ENCODE measurements around the gene NIPAL4.
"Not testable (repeated sequence)": the region's sequence is repeated elsewhere in the genome, so short reads cannot be mapped to it uniquely, and the experiment has no call there.

Gene NIPAL4

GRCh38 chr5:157459715-157460599 lies at the start of gene NIPAL4:
NIPAL4 (plus strand) TSS chr5:157460213; CDS start chr5:157460321, 108 bp downstream.
- FAIRE-seq, result no peak

DNA sequence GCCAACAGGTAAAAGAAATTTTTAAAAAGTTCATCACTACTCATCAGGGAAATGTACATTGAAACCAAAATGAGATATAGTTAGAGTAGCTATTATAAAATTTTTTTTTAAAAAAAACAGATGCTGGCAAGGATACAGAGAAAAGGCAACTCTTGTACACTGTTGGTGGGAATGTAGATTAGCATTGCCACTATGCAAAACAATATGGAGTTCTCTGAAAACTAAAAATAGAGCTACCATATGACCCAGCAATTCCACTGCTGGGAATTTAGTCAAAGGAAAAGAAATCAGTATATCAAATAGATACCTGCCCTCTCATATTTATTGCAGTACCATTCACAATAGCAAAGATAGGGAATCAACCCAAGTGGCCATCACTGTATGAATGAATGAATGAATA lies 44.2 kb upstream of the NIPAL4 start:
- FAIRE-seq, result no peak

GRCh38 chr5:157419521-157419920 lies 40.5 kb upstream of the NIPAL4 start:
- FAIRE-seq, result not testable (repeated sequence)

GRCh38 chr5:157429920-157430319 lies 30.1 kb upstream of the NIPAL4 start:
- not testable (repeated sequence) for FAIRE-seq

GRCh38 chr5:157431544-157432200 lies 28.3 kb upstream of the NIPAL4 start:
- peak; percentile 82 for FAIRE-seq

DNA sequence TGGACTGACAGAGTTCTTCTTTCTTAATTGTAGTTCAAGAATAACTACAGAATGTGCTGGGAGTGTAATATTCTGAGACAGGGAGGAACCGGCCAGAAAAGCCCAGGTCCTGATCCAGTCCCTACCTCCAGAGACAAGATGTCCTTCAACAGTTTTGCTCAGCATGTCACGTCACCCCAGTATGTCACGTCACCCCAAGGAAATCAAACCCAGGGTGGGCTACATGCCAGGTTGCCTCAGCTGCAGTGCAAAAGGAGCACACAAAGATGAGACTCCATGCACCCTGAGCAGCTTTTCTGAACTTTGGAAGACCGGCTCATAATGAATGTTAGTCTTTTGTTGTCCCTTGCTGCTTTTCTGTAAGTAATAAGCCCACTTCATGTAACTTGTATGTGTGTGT lies 25.9 kb upstream of the NIPAL4 start:
- no peak for FAIRE-seq

DNA sequence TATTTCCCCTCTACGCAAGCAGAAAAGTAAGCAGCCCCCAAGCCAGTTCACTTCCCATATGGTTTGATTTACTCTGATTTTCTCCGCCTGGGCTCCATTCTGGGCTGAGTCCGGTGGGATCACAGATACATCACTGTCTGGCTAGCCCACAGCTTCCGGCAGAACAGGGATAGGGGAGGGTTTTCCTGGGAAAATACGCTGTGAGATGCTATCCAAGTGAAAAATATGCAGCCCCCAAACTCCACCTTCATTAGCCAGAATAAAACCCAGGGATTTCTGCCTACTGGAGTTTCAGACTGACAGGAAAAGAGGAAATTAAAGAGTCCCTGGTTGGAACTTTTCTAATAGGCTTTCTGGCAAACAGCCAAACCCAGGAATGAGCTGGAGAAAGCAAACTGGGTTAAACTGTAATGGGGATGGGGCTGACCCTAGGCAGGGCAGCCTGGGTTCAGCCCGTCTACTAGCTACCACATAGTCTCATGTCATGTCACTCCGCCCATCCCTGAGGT lies 16.9 kb upstream of the NIPAL4 start:
- no peak for FAIRE-seq

- FAIRE-seq, result no peak
Measured at GRCh38 chr5:157444224-157444623, 15.8 kb upstream of the NIPAL4 start.

GRCh38 chr5:157445745-157446411 lies 14.1 kb upstream of the NIPAL4 start:
- FAIRE-seq, result no peak

DNA sequence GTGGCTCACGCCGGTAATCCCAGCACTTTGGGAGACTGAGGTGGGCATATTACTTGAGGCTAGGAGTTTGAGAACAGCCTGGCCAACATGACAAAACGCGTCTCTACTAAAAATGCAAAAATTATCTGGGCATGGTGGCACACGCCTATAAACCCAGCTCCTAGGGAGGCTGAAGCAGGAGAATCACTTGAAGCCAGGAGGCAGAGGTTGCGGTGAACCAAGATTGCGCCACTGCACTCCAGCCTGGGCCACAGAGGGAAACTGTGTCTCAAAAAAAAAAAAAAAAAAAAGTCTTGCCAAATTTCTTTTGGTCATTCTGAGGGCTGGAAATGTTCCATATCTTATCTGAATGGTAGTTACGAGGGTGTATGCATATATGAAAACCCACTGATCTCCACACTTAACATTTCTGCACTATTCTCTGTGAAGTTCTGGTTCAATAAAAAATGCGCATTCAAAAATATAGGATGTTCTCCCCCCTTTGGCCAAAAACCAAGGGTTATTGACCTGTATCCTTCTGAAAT lies 13.5 kb upstream of the NIPAL4 start:
- no peak for FAIRE-seq

DNA sequence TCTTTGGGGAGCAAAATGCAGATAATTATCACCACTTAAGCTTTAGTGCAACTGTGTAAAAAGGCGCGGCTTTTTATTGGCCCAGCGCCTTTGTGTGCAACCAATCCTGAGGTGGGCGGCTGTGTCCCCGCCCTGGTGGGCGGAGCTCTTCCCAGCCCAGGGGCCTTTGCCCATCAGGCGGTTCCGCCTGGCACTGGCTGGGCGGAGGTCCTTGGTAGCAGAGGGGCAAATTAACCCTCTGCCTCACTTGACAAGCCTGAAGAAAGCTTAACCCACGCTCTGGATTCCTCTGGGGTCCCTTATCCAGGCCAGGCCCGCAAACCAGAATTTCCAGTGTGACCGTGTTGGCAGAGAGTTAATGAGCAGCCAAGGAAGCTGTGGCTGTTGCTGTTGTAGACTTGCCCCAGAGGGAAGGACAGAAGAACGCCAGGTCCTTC lies 12.8 kb upstream of the NIPAL4 start:
- no peak for FAIRE-seq

DNA sequence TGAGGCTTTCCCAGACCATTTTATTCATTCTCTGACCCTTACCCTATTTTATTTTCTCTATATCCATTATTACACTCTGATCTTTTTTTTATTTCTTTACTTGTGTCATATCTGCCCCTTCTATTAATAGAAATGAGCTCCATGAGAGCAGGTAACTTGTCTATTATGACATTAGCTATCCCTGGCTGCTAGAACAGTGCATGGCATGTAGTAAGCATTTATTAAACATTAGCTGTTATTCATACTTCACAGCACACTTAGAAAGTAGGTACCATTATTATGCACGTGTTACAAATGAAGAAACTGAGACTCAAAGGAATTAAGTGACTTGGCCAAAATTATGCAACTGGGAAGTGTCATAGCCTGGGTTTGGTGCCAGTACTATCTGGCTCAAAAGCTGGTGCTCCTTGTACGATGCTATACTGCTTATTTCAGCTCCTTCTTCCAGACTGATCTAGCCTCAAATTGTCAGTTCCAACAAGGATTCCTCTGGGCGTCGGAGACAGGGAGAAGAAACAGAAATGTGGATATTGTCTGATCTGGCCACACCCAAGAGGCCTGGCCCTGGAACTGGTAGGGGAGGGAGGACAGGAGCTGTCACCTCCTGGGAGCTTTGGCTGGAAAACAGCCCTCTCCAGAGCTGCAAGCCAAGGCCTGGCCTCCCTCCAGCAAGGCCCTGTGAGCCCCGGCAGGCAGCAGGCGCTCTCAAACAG lies 10.8 kb upstream of the NIPAL4 start:
- no peak for FAIRE-seq

- FAIRE-seq, result no peak
Measured at GRCh38 chr5:157450024-157450423, 10.0 kb upstream of the NIPAL4 start.

DNA sequence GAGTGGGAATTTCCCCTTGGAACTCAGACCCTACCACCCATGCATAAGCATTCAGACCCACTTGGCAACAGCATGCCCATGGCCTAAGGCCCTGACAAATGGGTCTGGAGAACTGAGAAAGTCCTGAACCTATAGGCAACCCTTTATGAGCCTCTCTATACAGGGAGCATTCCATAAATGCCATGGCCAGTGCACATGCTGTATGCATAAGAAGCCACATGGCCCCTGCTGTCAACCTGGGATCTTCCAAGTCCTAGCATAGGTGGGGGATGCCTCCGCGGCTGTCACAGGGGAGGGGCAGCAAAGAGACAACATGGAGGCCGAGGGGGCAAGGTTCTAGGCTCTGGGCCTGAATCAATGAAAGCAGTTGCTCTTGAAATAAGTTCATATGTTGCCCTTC lies 8.2 kb upstream of the NIPAL4 start:
- no peak for FAIRE-seq

- FAIRE-seq, result no peak
Measured at GRCh38 chr5:157454273-157454672, 5.7 kb upstream of the NIPAL4 start.

DNA sequence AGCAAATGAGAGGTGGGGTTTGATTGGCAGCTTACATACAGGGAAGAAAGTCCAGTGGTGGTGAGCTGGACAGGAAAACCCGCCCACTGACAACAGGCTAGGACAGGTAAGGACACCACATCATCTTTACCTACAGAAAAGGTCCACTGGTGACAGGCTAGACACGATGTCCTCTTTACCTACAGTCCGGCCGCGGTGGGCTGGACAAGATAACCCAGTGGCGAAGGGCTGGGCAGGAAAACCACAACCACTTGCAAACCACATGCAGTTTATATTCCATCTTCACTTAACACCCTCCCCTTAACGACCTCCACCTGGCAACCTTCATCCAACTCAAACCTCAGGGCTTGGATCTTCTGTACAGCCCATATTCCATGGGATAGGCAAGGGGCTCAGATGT lies 5.0 kb upstream of the NIPAL4 start:
- FAIRE-seq, result no peak

GRCh38 chr5:157456301-157456700 lies 3.7 kb upstream of the NIPAL4 start:
- FAIRE-seq, result no peak

DNA sequence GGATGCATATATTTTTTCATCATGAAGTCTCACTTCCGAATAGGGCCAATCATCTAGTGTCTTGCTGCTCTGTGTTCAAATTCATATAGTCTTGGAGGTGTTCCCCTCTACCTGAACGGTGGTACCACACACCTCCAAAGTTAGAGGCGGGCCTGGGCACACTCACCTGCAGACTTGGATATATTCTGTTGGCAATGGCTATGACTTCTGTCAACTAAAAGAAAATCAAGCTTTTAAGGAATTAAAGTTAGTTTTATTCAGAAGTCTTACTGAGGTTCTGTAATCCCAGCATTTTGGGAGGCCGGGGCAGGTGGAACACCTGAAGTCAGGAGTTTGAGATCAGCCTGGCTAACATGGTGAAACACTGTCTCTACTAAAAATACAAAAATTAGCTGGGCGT lies 2.6 kb upstream of the NIPAL4 start:
- FAIRE-seq, result no peak

DNA sequence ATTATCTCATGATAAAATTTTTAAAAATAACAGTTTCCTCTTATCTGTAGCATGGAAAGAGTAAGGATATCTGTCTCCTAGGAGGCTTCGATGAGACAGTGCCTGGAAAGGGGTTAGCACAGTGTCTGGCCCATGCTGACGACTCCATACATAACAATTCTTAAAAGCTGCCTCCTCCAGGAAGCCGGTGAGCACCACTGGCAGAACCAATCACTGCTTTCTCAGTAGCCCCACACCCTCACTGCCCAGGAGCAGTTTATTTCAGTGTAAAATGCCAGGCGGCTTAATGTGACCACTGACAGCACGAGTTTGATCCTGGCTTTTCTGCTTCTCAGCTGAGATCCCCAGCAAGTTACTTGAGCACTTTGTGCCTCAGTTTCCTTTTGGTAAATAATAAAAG lies 1.2 kb upstream of the NIPAL4 start:
- FAIRE-seq, result no peak

- no peak for FAIRE-seq
Measured at GRCh38 chr5:157460921-157461792, 1.1 kb downstream of the NIPAL4 start.

GRCh38 chr5:157463081-157463480 lies 3.1 kb downstream of the NIPAL4 start:
- no peak for FAIRE-seq

Data from islet of Langerhans (tissue), 1 donor.